Stimulated activated CD4-positive, alpha-beta T cell treated with anti-CD3 and anti-CD28 coated beads, Interleukin-4, amount 100 ng/mL, for 4 hours (primary cell): ENCODE data around the gene ZNF469.

ENCODE experiments used
- DNase-seq, 2 experiments: peaks; one replicate each; pipeline ENCODE4 v3.0.0-alpha.2; 2020

ZNF469 gene

DNA sequence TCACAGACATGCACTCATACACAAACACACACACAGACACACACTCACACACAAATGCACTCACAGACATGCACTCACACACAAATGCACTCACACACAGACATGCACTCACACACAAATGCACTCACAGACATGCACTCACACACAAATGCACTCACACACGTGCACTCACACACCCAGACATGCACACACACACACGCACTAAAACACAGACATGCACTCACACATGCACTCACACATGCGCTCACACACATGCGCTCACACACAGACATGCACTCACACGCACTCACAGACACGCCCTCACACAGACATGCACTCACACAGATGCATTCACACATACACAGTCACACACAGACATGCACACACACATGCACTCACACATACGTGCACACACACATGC, 2.7 kb upstream of the ZNF469 start:
- no peak for DNase-seq

DNA sequence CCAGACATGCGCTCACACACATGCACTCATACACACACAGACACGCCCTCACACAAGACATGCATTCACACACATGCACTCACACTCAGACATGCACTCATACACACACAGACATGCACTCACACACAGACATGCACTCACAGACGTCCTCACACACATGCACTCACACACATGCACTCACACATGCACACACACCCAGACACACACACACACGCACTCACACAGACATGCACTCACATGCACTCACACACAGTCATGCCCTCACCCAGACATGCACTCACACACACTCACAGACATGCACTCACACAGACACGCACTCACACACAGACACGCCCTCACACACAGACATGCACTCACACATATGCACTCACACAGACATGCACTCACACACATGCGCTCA, 2.1 kb upstream of the ZNF469 start:
- no peak for DNase-seq

DNA sequence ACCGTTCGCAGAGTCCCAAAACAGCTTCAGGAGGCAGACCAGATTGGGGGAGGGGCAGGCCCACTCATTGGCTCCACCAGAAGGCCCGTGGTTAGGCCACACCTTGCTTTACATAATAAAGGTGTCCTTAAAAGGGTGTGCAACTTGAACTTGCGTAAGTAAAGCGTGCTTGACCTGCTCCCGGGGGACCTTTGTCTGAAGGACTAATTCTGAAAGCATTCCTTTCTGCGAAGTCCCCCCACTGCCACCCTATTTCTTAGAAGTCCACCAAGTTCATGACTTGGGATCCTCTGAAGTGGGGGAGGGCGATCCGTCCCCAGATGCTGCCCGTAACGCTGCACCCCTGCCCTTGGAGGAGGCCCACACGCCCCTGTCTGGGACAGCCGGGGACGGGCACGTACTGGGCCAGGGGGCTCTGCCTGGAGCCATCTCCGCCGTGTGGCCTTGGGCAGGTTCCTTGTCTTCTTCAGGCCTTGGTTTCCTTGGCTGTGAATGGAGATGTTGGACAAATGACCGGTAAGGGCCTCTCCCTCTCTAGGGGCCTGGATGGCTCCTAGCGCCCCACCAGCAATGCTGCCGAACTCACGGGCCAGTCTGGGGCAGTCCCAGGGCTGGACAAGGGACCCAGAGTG, 823 bp upstream of the ZNF469 start:
- no peak for DNase-seq

DNA sequence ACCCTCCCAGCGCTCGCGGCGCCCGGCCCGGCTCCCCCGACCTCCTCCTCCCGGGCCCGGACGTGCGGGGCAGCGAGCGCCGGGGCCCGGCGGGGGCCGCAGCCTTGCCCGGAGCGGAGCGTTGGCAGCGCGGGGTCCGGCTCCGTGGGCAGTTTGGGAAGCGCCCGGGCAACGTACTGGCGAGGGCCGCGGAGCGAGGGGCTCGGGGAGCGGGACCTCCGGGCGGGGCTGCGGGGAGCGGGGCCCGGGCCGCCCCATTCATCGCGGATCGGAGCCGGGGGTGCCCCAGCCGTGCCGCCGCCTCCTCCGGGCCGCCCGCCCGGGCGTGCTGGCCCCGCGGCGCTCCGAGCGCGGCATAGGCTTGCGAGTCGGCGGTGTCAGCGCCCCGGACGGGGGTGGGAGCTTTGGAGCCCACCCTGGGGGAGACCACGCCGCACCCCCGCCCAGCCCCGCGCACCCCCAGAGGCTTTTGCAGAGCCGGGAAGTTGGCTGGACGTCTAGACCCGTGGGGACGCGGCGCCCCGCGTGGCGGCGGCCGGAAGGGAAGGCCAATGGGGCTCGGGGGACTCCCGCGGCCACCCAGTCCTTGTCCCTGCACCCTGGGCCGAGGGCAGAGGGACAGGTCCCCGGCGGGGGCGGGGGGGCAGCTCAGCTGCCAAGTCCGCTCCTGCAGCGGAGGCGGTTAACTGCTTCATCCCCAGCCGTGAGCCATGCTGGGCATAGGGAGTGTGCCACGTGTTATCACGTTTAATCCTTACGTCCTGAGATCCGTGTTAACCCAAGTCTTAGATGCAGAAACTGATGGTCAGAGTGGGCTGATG, 852 bp downstream of the ZNF469 start:
- DNase-seq, result no peak

DNA sequence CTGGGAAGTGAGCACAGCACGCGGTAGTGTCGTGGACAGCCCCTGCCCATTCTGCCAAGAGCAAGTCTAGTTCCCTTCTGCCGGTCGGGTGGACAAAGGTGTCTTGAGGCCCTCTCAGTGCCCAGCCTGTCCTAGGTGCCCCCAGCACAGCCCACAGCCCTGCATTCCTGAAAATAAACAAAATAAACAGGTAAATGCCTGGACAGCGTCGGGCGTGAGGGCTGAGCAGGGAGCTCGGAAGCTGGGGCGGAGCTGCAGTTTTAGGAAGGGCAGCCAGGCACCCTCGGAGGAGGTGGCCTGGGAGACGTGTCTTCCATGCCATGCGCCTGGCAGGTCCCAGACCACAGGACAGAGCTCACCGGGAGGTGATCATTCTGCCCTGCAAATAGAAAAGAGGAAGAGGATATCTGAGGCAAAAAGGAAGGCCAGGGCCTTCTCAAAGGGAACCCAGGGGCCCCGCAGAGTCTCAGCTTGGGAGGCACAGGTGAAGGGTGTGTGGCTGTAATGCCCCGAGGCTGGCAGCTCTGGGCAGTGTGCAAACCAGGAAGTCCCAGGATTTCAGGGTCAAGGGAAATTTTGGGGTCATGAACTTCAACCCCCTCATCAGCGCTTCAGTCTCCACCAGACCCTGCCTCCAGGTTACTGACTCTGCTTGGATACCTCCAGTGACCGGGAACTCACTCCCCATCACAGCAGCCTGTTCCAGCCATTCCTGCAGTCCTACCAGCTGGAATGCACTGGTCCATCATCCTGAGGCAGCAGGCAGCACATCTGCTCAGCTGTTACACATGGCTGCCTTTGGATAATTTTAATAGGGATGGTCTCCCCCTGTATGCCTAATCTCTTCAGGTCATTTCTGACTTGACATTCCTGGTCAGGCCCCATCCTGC, 1.7 kb downstream of the ZNF469 start:
- DNase-seq, result no peak

DNA sequence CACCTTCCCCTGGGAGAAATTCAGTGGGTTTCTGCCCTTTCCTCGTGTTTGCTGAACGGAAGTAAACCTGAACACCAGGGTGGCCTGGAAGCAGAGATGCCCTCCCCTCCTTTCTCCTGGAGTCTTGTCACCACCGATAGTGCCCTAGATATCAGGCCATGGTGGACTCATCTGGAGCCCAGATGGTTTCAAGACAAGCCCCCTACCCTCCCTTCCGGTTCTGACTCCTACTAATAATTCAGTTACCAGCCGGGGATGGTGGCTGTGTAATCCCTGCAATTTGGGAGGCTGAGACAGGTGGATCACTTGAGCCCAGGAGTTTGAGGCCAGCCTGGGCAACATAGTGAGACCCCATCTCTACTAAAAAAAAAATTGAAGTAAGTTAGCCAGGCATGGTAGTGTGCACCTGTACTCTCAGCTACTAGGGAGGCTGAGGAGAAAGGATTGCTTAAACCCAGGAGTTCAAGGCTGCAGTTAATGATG, 2.4 kb downstream of the ZNF469 start:
- no peak for DNase-seq

DNA sequence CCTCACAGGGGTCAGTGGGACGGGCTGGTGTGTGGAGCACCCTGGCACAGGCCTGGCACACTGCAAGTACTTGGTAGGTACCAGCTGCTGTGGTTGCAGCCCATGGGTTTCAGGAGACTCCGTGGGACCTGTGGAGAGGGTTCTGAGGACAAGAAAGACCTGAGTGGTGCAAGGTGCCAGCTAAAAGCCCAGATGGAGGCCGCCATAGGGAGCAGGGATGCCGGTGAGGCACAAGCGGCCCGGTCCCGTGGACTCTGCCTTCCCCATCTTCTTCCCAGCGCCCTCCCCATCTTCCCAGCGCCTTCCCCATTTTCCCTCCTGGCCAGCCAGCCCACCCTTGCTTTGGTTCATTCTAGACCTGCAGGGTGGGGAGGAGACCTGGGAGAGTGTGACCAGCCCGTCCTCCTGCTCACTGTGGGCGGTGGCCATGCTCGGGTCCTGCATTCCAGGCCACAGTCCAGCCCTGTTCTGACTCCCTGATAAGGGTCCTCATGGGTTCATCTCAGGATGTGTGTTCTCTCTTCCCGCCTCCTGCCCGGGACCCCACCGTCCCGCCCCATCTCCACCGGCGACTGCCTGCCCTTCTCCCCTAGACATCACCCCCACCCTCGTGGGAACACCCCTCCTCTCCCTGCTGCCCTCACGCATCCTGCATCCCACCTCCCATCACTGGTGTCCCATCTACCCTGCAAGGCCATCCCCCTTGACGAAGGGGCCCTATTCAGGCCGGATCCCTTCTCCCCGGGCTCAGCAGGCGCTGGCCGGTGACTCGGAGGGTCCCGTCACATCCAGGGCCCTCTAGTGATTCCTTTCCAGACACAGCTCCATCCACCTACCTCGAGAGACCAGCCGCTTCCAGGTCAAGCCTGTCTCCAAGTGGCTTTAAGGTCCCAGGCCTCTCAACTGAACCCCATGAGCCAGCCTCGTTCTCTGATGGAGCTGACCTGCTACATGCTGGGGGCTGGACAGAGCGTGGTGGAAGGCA, 3.4 kb downstream of the ZNF469 start:
- DNase-seq, result no peak

DNA sequence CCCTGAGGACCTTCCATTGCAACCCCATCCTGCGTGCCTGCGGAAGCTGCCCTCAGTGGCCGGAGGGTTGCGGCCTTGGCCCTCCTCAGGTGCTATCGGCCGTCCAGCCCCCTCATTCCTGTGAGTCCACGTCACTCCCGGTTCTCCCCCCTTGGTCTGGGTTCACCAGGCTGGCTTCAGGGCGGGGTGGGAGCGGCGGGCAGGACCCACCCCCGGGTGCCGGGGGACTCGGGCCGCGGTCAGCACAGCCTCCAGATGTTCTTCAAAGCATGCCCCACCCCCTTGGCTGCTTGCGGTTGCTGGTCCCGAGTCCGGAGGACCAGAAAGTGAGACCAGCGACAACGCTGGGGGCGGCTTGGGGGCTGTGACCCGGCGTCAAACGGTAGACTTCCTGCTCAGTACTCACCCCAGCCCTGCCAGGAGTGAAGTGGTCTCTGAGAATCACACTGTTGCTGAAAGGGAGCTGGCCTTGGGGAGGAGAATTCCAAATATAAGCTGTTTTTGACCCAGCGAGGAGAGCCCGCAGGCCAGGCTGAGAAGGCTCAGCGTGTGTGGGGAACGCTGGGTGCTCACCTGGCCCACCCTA, 4.5 kb downstream of the ZNF469 start:
- DNase-seq, result no peak

DNA sequence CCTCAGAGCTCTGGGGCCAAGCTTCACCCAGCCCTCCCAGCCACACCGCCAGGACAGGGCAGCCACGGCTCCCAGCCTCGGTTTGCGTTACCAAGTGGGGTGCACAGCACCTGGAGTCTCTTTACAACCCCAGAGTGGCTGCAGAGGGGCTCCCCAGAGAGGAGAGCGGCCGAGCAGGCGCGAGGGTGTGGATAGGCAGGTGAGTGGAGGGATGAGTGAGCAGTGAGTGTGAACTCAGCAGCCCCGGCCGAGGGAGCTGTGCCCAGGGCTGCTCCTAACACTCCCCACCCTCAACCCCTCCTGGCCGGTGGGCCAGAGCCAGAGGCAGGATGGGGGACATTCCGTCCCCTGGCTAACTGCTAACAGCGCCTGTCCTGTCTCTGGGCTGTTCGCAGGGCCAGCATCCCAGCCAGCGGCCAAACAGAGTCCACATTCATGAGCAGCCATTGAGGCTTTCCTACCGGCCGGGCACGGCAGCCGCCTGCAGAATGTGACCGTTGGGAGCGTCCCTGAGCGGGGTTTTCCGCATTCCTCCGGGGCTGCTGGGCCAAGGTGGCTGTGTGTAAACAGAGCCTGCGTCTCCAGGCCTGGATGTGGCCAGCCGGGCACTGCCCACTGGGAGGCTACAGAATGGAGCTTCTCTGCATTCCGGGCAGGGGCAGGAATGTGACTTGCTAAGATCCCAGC, 5.3 kb downstream of the ZNF469 start:
- DNase-seq, result no peak

DNA sequence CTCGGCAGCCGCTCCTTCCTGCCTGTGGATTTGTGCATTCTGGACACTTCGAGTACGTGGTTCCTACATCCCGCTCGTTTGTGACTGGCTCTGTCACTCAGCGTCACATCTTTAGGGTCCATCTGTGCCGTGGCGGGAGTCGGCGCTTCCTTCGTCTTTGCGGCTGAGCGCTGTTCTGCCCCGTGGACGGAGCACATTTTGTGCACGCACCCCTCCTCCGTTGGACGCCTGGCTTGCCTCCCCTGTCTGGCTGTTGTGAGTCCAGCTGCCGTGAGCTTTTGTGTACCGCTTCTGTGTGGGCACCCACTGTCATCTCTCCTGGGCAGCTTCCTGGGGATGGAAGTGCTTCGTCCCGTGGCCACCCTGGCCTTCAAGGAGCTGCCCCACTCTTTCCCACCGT, 6.4 kb downstream of the ZNF469 start:
- no peak for DNase-seq

DNA sequence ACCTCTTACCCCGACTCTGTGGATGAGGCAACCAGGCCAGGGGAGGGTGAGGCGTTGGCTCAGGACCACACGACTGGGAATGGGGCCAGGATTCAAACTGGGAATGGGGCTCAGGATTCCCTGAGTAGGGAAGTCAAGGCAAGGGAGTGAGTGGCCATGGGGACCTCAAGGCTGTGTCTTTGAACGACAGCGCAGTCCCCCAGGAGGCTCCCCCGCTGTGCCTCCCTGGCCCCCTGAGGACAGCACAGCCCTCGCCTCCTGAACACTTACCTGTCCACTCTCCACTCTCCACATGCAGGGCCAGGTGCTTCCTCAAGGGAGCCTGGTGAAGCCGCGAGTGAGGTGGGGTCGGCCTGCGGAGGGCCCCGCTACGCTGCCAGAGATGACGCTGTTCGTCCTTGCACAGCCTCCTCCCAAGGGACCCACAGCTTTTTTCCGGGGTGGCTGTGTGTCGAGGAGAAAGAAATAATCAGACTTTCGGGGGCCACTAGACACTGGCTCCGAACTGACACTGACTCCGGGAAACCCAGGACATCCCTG, 6.9 kb downstream of the ZNF469 start:
- DNase-seq, result no peak

DNA sequence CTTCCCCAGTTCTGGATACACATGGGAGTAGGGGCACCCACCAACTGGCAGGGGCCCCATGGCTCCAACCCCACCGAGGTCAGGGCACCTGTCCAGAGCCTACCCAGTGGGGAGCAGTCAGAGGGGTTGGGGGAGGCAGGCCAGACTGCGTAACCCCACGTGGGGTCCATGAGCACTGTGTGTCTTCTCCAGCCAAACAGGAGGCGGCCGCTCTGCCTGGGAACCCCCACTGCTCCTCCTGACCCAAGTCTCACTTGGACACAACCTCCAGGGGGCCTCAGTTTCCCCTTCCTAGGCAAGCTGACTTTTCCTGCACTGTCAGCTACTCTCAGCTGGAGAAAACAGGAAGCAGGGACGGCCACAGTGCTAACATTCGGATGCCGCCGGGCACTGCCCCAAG, 7.5 kb downstream of the ZNF469 start:
- DNase-seq, result no peak

DNA sequence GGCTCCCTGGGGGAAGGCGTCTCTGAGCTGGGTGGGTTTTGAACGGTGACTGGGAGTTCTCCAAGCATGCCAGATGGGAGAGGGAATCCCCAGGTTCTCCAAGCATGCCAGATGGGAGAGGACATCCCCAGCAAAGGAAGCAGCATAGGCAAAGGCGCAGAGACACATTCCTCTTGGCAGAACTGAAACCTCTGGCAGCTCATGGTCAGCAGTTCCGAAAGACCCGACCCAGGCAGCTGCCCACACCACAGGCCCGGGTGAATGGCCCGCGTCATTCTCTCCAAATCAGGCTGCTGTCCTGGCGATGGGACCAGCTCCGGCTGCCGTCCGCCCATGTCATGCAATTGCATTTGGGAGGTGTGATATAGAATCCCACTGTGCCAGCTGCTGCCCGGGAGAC, 8.0 kb downstream of the ZNF469 start:
- no peak for DNase-seq

DNA sequence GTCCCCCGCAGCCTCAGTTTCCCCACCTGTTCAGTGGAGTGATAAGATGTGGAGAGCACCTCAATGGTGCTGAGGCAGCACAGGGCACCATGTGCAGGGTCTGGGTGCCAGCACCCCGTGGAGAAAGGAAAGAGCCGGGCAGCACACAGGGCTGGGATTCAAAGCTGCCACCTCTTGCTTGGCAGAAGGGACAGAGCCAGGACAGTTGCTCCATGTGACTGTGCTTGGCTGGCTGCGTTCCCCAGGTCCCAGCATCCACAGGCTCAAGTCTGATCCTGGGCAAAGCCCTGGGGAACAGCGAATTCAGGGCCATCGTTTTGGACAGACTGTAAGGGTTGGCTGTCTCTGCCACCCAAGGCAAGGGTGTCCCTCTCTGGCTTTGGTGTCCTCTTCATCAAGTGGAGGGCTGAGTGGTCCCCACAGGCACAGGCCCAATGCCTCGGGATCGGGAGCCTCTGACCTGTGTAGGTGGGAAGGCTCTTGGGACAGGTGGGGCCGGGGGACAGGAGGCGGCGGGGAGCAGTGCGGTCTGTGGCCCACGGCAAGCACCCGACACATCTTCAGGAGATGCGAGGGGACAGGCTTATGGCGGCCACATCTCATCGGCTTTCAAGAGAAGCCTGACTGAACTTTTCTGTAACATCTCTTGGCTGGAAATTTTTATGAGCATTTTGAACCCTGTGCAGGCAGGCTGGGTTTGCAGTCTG, 8.5 kb downstream of the ZNF469 start:
- DNase-seq, result no peak

DNA sequence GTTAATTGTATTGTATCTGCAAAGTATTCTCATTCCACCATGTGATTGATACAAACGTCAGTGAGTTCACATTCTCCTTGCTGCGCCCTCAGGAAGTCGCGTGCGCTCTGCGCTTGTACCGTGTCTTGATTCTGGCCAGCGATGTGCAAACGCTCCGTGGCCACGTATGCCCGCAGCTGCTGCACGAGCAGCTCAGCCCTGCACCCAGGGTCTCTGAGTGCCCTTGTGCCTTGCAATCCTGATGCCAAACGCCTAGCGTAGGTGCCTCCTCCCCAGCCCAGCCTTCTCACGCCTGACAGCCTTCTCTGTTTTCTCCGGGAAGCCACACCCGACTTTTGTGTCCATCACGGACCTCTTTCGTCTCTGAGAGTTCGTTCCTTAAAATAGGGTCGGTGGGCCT, 9.4 kb downstream of the ZNF469 start:
- DNase-seq, result no peak

DNA sequence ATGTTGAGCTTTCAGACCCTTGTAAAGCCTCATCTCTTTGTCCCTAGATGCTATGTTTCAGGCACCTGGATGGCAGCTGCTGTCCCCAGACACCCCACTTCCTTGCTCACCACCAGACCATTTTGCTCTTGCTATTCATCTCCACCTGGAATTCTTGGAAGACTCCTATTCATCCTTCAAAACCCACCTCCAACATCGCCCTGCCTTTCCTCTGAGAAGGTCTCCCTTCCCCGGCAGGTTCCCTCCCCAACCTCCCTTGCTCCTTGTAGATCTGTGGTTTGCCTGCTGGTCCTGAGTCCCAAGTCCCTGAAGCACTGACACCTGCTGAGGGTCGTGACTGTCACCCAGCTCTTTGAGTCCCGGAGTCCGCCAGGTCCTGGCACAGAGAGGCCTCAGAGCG, 9.9 kb downstream of the ZNF469 start:
- DNase-seq, result no peak

DNA sequence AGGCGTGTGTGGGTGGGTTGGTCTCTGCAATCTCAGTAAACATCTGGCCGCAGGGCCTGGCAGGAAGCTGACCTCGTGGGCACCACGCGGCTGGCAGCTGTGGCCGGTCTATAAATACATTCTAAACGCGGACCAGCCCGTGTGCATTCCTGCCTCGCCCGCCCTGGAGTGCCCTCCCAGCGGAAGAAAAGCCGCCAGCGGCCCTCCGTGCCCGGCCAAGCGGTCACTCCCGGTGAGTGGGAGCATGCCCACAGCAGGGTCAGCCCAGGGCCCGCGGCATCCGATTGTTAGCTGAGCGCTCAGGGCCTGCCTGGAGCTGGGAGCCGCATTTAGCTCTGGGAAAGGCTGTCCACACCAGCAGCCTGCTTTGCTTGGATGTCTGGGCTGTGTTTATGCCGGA, 10.3 kb downstream of the ZNF469 start:
- DNase-seq, result no peak

DNA sequence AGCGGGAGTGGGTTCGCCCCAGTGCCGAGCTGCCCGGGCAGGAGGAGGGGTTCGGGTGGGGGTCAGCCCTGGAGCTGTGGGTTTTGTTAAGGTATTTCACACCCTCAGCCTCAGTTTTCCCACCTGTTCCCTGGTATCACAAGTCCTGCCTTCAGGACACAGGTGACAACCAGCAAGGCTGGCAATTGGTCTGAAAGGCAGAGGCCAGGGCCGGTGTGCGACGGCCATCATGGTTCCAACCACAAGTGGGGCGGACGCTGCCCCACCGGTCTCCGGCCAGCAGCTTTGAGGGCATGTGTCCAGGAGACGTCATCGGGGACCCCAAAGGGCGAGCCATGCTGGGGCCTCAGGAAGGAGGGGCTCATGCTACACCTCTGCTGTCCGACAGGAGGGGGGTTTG, 10.8 kb downstream of the ZNF469 start:
- DNase-seq, result no peak

DNA sequence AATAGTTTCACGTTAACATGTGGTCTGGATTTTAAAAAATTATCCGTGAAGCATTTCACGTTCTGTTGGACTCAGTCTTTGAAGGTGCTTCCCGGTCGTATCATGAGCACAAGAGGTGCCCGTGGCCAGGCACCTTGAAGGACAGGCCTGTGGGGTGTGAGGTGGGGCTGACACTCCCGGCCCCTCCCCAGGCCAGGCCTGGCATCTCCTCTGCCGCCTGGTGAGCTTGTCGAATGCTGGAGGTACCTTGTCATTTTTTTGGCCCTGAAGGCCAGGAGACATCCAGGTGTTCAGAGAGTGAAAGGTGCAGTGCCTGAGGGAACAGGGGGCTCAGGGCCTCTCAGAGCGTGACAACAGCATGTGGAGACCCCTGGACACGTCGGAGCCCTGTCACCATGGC, 11.7 kb downstream of the ZNF469 start:
- no peak for DNase-seq
